ENCODE measurements around the gene TBC1D25. TPM values are rescaled to one million over a fixed set of nuclear protein-coding genes. Genes with fewer than 3 reads are reported as not detected.
"Not testable (repeated sequence)": the region's sequence is repeated elsewhere in the genome, so short reads cannot be mapped to it uniquely, and the experiment has no call there.

Gene TBC1D25
- total RNA-seq, 2 donors from 2014 or later = 8.9 to 21.9 TPM

DNA sequence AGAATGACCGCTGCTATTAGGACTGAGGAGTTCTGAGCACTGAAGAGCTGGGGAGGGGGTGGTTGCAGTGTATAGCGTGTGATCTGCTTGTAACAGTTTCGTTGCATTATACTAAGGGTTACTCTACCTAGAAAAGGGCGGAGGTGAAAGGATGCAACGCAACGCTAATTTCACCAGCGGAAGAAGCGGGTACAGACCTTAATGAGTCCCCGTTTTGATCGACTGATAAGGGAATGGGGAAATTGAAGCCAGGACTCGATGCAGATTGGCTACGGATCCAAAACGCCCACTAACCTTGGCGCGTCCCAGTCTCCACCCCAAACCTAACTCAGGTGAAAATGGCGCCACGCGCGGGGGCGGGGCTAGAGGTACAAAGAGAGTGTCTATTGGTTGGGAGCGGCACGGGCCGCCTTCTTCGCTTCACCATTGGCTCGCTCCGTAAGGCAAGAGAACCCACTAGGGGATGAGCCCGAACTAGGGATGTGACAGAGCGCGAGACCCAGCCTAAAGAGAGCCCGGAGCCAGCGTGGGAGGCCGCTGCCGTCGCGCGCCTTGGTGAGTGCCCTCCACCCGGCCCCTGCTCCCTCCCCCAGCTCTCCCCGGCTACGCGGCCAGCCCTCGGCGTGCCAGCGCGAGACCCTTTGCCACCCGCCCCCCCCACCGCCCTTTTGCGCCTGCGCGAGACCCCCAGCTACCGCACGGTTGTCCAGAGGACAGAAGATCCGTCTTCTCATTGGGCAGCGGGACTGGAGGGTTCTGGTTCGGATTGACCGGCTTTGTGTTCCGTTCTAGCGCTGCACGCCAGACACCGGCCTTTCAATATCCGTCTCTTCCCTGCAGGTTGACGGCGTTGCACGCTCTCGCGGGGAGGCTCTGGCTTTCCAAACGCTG is 17.9 kb upstream of the TBC1D25 start, which contains the start of gene EBP:
TSS of gene EBP (plus strand) at position 456 of the 891 bp plus-strand sequence. CDS start 1,964 bp downstream, outside the sequence.
- no peaks in the 10 kb centered on the region for H3K27me3 ChIP-seq (replicated peaks; ENCODE audit: insufficient read depth)
- peak; percentile 86 for DNase-seq (ENCODE audit: low spot score)
- no peaks in the 10 kb centered on the region for H3K4me1 ChIP-seq (replicated peaks)
- H3K9me3 ChIP-seq = no peaks in the 10 kb centered on the region
- WGBS = 3% methylated on average over 8 of the region's 66 CpGs
- TF ChIP-seq POLR2A (IDR thresholded peaks at IDR 0.05) = peak; percentile 63
- TF ChIP-seq POLR2AphosphoS5 (IDR thresholded peaks at IDR 0.05) = peak; percentile 85
- TF ChIP-seq, protein P1, sequence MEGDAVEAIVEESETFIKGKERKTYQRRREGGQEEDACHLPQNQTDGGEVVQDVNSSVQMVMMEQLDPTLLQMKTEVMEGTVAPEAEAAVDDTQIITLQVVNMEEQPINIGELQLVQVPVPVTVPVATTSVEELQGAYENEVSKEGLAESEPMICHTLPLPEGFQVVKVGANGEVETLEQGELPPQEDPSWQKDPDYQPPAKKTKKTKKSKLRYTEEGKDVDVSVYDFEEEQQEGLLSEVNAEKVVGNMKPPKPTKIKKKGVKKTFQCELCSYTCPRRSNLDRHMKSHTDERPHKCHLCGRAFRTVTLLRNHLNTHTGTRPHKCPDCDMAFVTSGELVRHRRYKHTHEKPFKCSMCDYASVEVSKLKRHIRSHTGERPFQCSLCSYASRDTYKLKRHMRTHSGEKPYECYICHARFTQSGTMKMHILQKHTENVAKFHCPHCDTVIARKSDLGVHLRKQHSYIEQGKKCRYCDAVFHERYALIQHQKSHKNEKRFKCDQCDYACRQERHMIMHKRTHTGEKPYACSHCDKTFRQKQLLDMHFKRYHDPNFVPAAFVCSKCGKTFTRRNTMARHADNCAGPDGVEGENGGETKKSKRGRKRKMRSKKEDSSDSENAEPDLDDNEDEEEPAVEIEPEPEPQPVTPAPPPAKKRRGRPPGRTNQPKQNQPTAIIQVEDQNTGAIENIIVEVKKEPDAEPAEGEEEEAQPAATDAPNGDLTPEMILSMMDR (IDR thresholded peaks at IDR 0.05) = no peak
- peak within 1 kb of the TSS; percentile 46 to 48 for H3K4me3 ChIP-seq
- intact Hi-C loops (cut with DNase I) = no loop called here
- no peaks in the 10 kb centered on the region for H3K36me3 ChIP-seq
- H3K27ac ChIP-seq = peak within 1 kb of the TSS; percentile 68

DNA sequence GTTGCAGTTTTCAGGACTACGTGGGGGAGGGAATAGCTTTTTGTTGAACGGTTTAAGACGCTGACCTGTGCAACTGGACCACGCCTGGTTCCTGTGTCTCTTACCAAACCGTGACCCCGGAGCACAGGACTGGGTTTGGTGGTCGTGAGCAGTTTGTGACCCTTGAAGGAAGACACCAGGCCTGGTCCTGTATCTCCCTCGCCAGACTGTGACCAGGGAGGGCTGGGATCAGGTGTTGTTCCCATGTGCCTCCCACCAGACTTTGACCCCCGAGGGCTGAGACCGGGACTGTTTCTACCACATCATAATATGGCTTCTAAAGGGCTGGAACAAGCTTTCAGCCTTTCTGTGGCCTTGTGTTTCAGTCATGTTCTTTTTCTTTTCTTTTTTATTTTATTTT is 17.2 kb upstream of the TBC1D25 start:
- peak overlapping the region; percentile 68 for H3K27ac ChIP-seq

DNA sequence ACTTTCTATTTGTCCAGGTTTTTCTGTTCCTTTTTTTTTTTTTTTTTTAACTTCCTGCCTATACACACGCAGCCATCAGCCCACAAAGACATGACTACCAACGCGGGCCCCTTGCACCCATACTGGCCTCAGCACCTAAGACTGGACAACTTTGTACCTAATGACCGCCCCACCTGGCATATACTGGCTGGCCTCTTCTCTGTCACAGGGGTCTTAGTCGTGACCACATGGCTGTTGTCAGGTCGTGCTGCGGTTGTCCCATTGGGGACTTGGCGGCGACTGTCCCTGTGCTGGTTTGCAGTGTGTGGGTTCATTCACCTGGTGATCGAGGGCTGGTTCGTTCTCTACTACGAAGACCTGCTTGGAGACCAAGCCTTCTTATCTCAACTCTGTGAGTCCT is 15.8 kb upstream of the TBC1D25 start:
- TF ChIP-seq POLR2AphosphoS5 (IDR thresholded peaks at IDR 0.05) (no peak), POLR2A (IDR thresholded peaks at IDR 0.05) (no peak)
- TF ChIP-seq, protein P1 (IDR thresholded peaks at IDR 0.05) = no peak
- 88% methylated on average over 4 of the region's 12 CpGs for WGBS
- no peak overlapping the region for H3K4me3 ChIP-seq
- no peak overlapping the region for H3K27ac ChIP-seq
- H3K9me3 ChIP-seq = no peaks in the 10 kb centered on the region
- no peaks in the 10 kb centered on the region for H3K36me3 ChIP-seq
- H3K4me1 ChIP-seq (replicated peaks) = no peaks in the 10 kb centered on the region
- no peaks in the 10 kb centered on the region for H3K27me3 ChIP-seq (replicated peaks; ENCODE audit: insufficient read depth)
- intact Hi-C loops (cut with DNase I) = no loop called here
- no peak for DNase-seq (ENCODE audit: low spot score)

More for the DNA sequence above, 17.2 kb upstream of the TBC1D25 start:
- Histone ChIP-seq H3K36me3 (no peaks in the 10 kb centered on the region), H3K4me3 (peak overlapping the region; percentile 46 to 48), H3K4me1 (replicated peaks) (no peaks in the 10 kb centered on the region), H3K27me3 (replicated peaks; ENCODE audit: insufficient read depth) (no peaks in the 10 kb centered on the region), H3K9me3 (no peaks in the 10 kb centered on the region)
- intact Hi-C loops (cut with DNase I) = no loop called here
- TF ChIP-seq POLR2AphosphoS5 (IDR thresholded peaks at IDR 0.05) (no peak), POLR2A (IDR thresholded peaks at IDR 0.05) (no peak)
- TF ChIP-seq, protein P1 (IDR thresholded peaks at IDR 0.05) = no peak
- no peak for DNase-seq (ENCODE audit: low spot score)
- WGBS = 10% methylated on average over 7 of the region's 10 CpGs

DNA sequence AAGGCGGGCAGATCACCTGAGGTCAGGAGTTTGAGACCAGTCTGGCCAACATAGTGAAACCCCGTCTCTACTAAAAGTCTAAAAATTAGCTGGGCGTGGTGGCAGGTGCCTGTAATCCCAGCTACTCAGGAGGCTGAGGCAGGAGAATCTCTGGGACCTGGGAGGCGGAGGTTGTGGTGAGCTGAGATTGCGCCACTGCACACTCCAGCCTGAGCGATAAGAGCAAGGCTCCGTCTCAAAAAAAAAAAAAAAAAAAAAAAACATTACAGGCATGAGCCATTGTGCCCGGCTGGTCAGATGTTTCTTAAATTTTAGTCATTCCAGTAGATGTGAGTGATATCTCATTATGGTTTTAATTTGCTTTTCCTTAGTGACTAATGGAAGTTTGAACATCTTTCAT is 13.7 kb upstream of the TBC1D25 start:
- H3K4me1 ChIP-seq (replicated peaks); H3K9me3 ChIP-seq; H3K27ac ChIP-seq; H3K4me3 ChIP-seq; DNase-seq (ENCODE audit: low spot score); H3K36me3 ChIP-seq; H3K27me3 ChIP-seq (replicated peaks; ENCODE audit: insufficient read depth); intact Hi-C loops (cut with DNase I): not testable (repeated sequence)
- 85% methylated on average over 4 of the region's 8 CpGs for WGBS

DNA sequence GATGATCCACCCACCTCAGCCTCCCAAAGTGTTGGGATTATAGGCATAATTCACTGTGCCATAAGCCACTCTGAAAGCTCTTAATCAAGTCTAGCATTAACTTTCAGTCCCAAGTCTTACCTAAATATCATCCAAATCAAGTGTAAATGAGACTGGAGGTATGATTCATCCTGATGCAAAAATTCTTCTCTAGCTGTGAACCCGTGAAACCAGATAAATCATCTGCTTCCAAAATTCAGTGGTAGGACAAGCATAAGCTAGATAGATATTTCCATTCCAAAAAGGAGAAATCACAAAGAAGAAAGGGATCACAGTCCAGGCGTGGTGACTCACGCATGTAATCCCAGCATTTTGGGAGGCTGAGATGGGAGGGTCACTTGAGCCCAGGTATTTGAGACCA is 8.8 kb upstream of the TBC1D25 start:
- Histone ChIP-seq H3K27ac (no peak overlapping the region), H3K27me3 (replicated peaks; ENCODE audit: insufficient read depth) (no peaks in the 10 kb centered on the region), H3K4me1 (replicated peaks) (no peaks in the 10 kb centered on the region), H3K4me3 (no peak overlapping the region), H3K9me3 (no peaks in the 10 kb centered on the region), H3K36me3 (no peaks in the 10 kb centered on the region)
- no peak for DNase-seq (ENCODE audit: low spot score)
- intact Hi-C loops (cut with DNase I) = loop anchor here (10.0 kb wide), 1 partner anchor 64 kb away; the partner anchor contains the start of gene WDR13
- TF ChIP-seq POLR2A (IDR thresholded peaks at IDR 0.05) (no peak), POLR2AphosphoS5 (IDR thresholded peaks at IDR 0.05) (no peak)
- TF ChIP-seq, protein P1 (IDR thresholded peaks at IDR 0.05) = no peak
- 88% methylated on average over 3 of the region's 3 CpGs for WGBS

Measured in prostate gland (tissue), 2 donors.